ENCODE data around the gene NEU3. TPM values are rescaled to one million over a fixed set of nuclear protein-coding genes. Genes with fewer than 3 reads are reported as not detected.
"Not testable (repeated sequence)": the region's sequence is repeated elsewhere in the genome, so short reads cannot be mapped to it uniquely, and the experiment has no call there.

The NEU3 gene
- total RNA-seq, 2 donors from 2014 or later, result 4.8 to 6.6 TPM

DNA sequence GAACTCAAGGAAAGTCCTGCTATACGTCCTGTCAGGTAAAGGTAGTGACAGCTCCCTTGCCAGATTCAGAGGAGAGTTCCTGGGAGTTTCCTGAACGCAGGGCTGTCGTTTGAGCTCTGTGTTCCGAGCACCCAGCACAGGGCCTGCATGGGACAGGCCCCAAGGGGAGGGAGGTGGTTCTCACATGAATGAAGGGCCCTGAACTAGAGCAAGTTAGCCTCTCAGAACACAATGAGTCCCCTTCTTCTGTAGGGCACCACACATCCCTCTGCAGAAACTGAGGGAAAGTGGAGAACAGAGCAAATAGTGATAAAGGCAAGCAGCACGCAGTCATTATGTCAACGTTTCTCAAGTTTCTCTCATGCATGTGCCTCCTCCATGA, 35.3 kb downstream of the NEU3 start:
- ATAC-seq, result no peak
- DNase-seq, result no peak
- intact Hi-C loops (cut with DNase I), result no loop called here

GRCh38 chr11:75024764-75025211, 36.1 kb downstream of the NEU3 start:
- intact Hi-C loops (cut with DNase I), result no loop called here
- ATAC-seq (no peak), DNase-seq (no peak)

GRCh38 chr11:75025561-75025960, 36.8 kb downstream of the NEU3 start:
- intact Hi-C loops (cut with DNase I), result no loop called here
- ATAC-seq (no peak), DNase-seq (no peak)

GRCh38 chr11:75028321-75028720, 39.6 kb downstream of the NEU3 start:
- intact Hi-C loops (cut with DNase I), result no loop called here
- DNase-seq (no peak), ATAC-seq (no peak)

GRCh38 chr11:75028724-75029123, 40.0 kb downstream of the NEU3 start:
- intact Hi-C loops (cut with DNase I), result no loop called here
- no peak for ATAC-seq
- no peak for DNase-seq

DNA sequence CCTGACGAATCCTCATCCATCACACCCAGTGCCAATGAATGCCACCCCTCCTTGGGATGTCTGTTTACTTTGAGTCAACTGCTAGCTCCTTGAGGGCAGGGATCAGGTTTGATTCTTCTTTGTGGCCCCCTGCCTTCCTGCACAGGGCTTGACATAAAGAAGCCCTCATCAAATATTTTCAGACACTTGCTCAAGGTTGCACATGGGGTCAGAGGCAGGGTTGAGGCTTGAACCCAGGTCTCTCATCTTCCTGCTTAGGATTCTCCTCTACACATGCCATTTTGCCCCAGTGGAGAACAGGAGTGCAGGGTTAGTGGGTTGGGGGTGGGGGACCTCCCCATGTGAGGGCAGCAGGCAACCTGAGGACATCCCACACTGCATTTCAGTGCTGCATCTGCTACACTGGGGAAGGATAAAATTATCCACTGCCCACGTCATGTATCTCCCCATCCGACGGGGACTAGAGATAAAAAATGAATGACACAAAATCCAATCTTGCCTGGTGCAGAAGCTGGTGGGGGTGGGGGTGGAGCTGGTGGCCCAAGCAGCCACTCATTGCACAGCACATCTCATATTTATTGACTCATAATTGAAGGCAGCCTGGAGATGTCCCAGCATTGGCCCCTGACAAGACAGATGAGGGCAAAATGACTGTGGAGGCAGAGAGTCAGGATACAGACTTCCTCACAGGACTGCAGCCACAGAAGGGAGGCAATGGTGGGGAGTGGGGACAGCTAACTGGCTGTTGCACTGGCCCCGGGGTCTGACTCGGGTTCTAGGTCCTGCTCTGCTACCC, 41.3 kb downstream of the NEU3 start:
- intact Hi-C loops (cut with DNase I), result loop anchor here (5.0 kb wide), 2 partner anchors 98 to 217 kb away; no protein-coding TSS in a partner anchor
- ATAC-seq (peak in 1 of 2 donors; percentile 34), DNase-seq (no peak)

- intact Hi-C loops (cut with DNase I), result loop anchor here (5.0 kb wide), 2 partner anchors 99 to 216 kb away; no protein-coding TSS in a partner anchor
- peak; percentile 34 for DNase-seq
- ATAC-seq, result peak; percentile 36 to 85
Observed at GRCh38 chr11:75031224-75031753, 42.6 kb downstream of the NEU3 start.

GRCh38 chr11:75031771-75032549, 43.2 kb downstream of the NEU3 start:
- intact Hi-C loops (cut with DNase I), result loop anchor here (1.0 to 5.0 kb wide), 3 partner anchors 100 to 215 kb away; no protein-coding TSS in a partner anchor
- DNase-seq (peak; percentile 80), ATAC-seq (peak; percentile 76 to 80)

DNA sequence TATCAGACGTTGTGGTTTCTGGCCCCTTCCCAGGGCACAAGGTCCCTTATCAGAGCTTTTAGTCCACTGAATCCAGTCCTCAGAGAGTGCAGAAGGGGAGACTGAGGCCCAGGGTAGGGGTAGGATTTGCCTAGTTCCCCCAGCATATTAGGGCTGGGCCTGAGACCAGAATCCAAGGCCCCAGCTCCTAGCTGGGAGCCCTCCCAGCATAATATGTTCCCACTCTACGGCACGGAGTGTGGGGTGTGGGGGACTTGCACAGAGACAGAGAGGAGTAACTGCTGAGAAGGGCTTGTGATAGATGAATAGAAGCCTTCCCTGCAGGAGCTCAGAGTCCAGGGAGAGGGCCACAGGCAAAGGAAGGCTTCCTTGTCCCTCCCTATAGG, 43.8 kb downstream of the NEU3 start:
- ATAC-seq, result no peak
- intact Hi-C loops (cut with DNase I), result loop anchor here (1.0 to 5.0 kb wide), 3 partner anchors 100 to 215 kb away; no protein-coding TSS in a partner anchor
- DNase-seq, result no peak

GRCh38 chr11:75033916-75034315, 45.2 kb downstream of the NEU3 start:
- intact Hi-C loops (cut with DNase I), result loop anchor here (5.0 kb wide), 2 partner anchors 102 to 213 kb away; no protein-coding TSS in a partner anchor
- DNase-seq (no peak), ATAC-seq (no peak)

GRCh38 chr11:75035256-75035655, 46.5 kb downstream of the NEU3 start:
- DNase-seq (no peak), ATAC-seq (no peak)
- intact Hi-C loops (cut with DNase I), result no loop called here

DNA sequence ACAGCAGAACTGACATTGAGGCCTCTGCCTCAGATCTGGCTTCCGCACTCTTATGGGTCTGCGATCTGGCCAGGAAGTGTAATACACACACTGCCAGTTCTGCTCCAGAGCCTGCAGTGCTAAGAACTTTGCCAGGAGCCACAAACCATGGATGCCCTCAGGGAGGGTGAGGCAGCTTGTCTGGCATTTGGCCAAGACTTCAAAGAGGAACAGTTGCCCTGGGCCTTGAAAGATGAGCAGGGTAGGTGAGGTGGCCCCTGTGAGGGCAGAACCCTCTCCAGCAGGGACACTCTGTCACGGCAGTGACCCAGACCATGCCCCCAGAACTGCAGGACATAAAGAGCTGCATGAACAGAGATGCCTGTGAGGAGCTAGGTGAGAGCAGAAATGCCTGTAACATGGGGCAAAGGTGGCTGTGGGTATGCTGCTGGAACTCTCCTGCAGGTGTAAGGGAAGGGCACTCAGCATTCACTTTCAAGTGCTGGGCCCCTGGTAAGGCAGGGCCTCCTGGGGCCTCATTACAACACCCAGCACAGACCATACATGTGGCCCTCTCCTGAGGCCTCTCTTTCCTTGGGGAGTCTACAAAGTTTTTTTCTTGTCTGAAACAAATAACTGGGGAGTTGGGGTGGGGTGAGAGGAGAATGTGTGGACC, 47.3 kb downstream of the NEU3 start:
- no peak for ATAC-seq
- intact Hi-C loops (cut with DNase I), result no loop called here
- no peak for DNase-seq

GRCh38 chr11:75040167-75040770, 51.5 kb downstream of the NEU3 start:
- DNase-seq, result no peak
- intact Hi-C loops (cut with DNase I), result no loop called here
- no peak for ATAC-seq

DNA sequence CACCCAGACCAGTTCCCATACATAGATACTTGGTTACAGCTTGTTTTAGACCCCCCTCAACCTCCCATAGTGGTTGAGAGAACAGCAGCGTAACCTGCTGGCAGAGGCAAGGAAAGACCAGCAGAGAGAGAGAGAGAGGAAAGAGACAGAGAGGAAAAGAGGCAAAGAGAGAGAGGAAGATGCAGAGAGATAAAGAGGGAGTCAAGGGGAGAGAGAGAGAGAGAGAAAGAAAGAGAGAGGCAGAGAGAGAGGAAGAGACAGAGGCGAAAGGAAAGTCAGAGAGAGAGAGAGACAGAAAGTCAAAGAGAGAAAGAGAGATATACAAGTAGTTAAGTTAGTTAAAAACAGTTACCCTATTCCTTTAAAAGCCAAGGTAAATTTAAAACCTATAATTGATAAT, 52.5 kb downstream of the NEU3 start:
- intact Hi-C loops (cut with DNase I), result no loop called here
- no peak for DNase-seq
- no peak for ATAC-seq

DNA sequence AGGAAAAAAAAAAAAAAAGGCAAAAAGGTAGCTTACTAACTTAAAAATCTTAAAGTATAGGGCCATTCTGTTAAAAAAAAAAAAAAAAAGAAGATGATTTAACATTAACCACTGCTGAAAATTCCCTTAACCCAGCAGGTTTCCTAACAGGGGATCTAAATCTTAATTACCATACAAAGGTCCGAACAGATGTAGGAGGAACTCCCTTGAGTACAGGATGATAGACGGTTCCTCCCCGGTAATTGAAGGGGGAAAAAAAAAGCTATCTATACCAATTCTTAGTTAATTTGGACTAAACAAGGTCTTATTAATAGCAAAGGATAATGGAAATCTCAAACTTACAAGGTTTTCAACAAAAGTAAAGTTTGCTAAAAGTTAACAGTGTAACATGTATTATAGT, 53.1 kb downstream of the NEU3 start:
- DNase-seq; intact Hi-C loops (cut with DNase I); ATAC-seq: not testable (repeated sequence)

DNA sequence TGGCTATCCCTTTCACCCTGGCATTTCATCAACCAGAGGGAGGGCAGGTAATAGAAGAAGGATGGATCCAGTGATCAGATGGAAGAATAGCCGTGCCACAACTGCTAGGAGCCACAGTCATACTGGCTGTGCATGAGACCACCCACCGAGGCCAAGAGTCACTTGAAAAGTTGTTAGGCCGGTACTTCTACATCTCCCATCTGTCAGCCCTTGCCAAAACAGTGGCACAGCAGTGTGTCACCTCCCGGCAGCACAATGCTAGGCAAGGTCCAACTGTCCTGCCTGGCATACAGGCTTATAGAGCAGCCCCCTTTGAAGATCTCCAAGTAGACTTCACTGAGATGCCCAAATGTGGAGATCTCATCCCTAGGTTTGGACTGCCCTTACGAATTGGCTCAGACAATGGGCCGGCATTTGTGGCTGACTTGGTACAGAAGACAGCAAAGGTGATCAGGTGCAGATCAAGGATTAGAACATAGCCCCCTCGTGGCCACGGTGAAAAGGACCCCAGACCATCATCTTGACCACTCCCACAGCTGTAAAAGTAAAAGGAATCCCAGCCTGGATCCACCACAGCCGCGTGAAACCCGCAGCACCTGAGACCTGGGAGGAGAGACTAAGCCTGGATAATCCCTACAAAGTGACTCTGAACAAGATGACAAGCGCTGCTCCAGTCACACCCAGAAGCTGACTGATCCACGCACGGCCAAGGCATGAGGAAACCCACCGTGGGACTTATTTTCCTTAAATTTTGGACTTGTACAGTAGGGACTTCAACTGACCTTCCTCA, 55.8 kb downstream of the NEU3 start:
- ATAC-seq; DNase-seq; intact Hi-C loops (cut with DNase I): not testable (repeated sequence)

DNA sequence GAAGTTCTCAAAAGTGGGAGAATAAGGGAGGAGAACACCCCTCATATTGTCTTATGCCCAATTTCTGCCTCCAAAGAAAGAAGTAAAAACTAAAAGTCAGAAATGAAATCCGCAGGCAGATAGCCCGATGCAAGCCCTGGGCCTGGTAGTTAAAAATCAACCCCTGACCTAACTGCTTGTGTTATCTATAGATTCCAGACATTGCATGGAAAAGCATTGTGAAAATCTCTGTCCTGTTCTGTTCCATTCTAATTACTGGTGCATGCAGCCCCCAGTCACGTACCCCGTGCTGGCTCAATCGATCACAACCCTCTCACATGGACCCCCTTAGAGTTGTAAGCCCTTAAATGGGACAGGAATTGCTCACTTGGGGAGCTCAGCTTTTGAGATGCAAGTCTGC, 57.9 kb downstream of the NEU3 start:
- ATAC-seq; DNase-seq; intact Hi-C loops (cut with DNase I): not testable (repeated sequence)

DNA sequence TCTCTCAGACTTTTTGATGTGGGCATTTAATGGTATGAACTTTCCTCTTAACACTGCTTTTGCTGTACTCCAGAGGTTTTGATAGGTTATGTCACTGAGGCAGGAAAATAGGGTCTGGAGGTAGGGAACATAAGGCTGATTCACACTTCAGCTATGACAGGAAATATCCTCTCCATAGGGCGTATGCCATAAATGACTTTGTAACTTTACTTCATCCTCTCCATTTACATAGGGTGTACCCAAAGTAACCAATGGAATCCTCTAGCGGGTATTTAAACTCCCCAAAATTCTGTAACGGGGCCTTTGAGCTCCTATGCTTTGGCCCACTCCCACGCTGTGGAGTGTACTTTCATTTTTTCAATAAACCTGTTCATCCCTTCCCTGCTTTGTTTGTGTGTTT, 58.5 kb downstream of the NEU3 start:
- ATAC-seq, result no peak
- intact Hi-C loops (cut with DNase I), result no loop called here
- DNase-seq, result no peak

Measured in left cardiac atrium (tissue), 4 donors.